HepG2 (cell line): ENCODE results near the gene PLA2G4F. TPM values are rescaled to one million over a fixed set of nuclear protein-coding genes. Genes with fewer than 3 reads are reported as not detected.

Experiments used
- ATAD3A ChIP-seq: sonication (generic); formaldehyde crosslinking; IDR thresholded peaks from 2 replicates; pipeline ENCODE4 v1.4.0; 2020; ENCODE audit warnings: missing genetic modification reagents
- ATF4 ChIP-seq, 2 experiments: fragments of 450-650 bp in 1 of 2; sonication (generic) in 1 of 2; formaldehyde crosslinking; IDR thresholded peaks; 2 replicates each; pipeline versions ENCODE4 v1.5.0 to v1.8.0; 2020 to 2022; ENCODE audit warnings: mild to moderate bottlenecking in 1 of 2, missing genetic modification reagents in 1 of 2
- BCL6 ChIP-seq: IDR thresholded peaks from 2 replicates; pipeline ENCODE4 v1.6.1; 2016; ENCODE audit warnings: missing genetic modification reagents, missing compliant biosample characterization
- KAT2B ChIP-seq: fragments of 150-350 bp; IDR thresholded peaks from 2 replicates; pipeline ENCODE4 v1.6.1; 2014; ENCODE audit warnings: low read depth, low read length, borderline replicate concordance
- KLF13 ChIP-seq: sonication (generic); formaldehyde crosslinking; IDR thresholded peaks from 2 replicates; pipeline ENCODE4 v1.4.0; 2020; ENCODE audit warnings: mild to moderate bottlenecking, missing genetic modification reagents
- LCORL ChIP-seq, 2 experiments: fragments of 450-650 bp in 1 of 2; sonication (generic) in 1 of 2; formaldehyde crosslinking in 1 of 2; IDR thresholded peaks; 2 replicates each; pipeline versions ENCODE4 v1.5.0 to v1.6.1; 2017 to 2020; ENCODE audit warnings: antibody characterized with exemption in 1 of 2, missing genetic modification reagents in 1 of 2
- NKX3-1 ChIP-seq: sonication (generic); formaldehyde crosslinking; IDR thresholded peaks from 2 replicates; pipeline ENCODE4 v1.5.0; 2020; ENCODE audit warnings: missing genetic modification reagents
- PBX3 ChIP-seq: sonication (generic); formaldehyde crosslinking; IDR thresholded peaks from 2 replicates; pipeline ENCODE4 v1.8.1; 2023; ENCODE audit warnings: missing genetic modification reagents, inconsistent platforms, borderline replicate concordance
- RELA ChIP-seq: sonication (generic); formaldehyde crosslinking; IDR thresholded peaks from 2 replicates; pipeline ENCODE4 v1.4.0; 2020; ENCODE audit warnings: missing genetic modification reagents
- SP140L ChIP-seq: sonication (generic); formaldehyde crosslinking; IDR thresholded peaks from 2 replicates; pipeline ENCODE4 v1.4.0; 2020; ENCODE audit warnings: missing genetic modification reagents, borderline replicate concordance
- TBX3 ChIP-seq: fragments of 450-650 bp; IDR thresholded peaks from 2 replicates; pipeline ENCODE4 v1.6.1; 2017; ENCODE audit warnings: antibody characterized with exemption, mild to moderate bottlenecking, inconsistent platforms, borderline replicate concordance
- THRA ChIP-seq: sonication (generic); formaldehyde crosslinking; IDR thresholded peaks from 2 replicates; pipeline ENCODE4 v1.4.0; 2020; ENCODE audit warnings: missing genetic modification reagents, borderline replicate concordance
- ZBTB10 ChIP-seq: sonication (generic); formaldehyde crosslinking; IDR thresholded peaks from 2 replicates; pipeline ENCODE4 v1.4.0; 2020; ENCODE audit warnings: missing genetic modification reagents, borderline replicate concordance
- ZNF101 ChIP-seq: sonication (generic); formaldehyde crosslinking; IDR thresholded peaks from 2 replicates; pipeline ENCODE4 v1.4.0; 2020; ENCODE audit warnings: mild to moderate bottlenecking, low read depth, missing genetic modification reagents, borderline replicate concordance
- ZNF234 ChIP-seq: sonication (generic); formaldehyde crosslinking; conservative IDR thresholded peaks from 2 replicates; pipeline ENCODE4 v1.5.1; 2020; ENCODE audit warnings: mild to moderate bottlenecking, missing genetic modification reagents
- ZNF383 ChIP-seq: sonication (generic); formaldehyde crosslinking; IDR thresholded peaks from 2 replicates; pipeline ENCODE4 v1.4.0; 2020; ENCODE audit warnings: missing genetic modification reagents, mild to moderate bottlenecking, borderline replicate concordance
- ZNF468 ChIP-seq: sonication (generic); formaldehyde crosslinking; IDR thresholded peaks from 2 replicates; pipeline ENCODE4 v1.8.0; 2022; ENCODE audit warnings: mild to moderate bottlenecking, moderate library complexity, missing genetic modification reagents
- ZNF510 ChIP-seq: sonication (generic); formaldehyde crosslinking; IDR thresholded peaks from 2 replicates; pipeline ENCODE4 v1.4.0; 2020; ENCODE audit warnings: low read depth, mild to moderate bottlenecking, missing genetic modification reagents
- ZNF546 ChIP-seq: sonication (generic); formaldehyde crosslinking; conservative IDR thresholded peaks from 2 replicates; pipeline ENCODE4 v1.8.1; 2023; ENCODE audit warnings: mild to moderate bottlenecking, missing genetic modification reagents
- ZNF547 ChIP-seq: sonication (generic); formaldehyde crosslinking; IDR thresholded peaks from 2 replicates; pipeline ENCODE4 v1.5.1; 2020; ENCODE audit warnings: mild to moderate bottlenecking, missing genetic modification reagents
- ZNF577 ChIP-seq: sonication (generic); formaldehyde crosslinking; IDR thresholded peaks from 2 replicates; pipeline ENCODE4 v1.4.0; 2020; ENCODE audit warnings: mild to moderate bottlenecking, low read depth, missing genetic modification reagents, borderline replicate concordance
- ZNF691 ChIP-seq: sonication (generic); formaldehyde crosslinking; IDR thresholded peaks from 2 replicates; pipeline ENCODE4 v1.4.0; 2020; ENCODE audit warnings: missing genetic modification reagents, low read depth, mild to moderate bottlenecking, borderline replicate concordance
- ZNF850 ChIP-seq: sonication (generic); formaldehyde crosslinking; conservative IDR thresholded peaks from 2 replicates; pipeline ENCODE4 v1.9.0; 2021; ENCODE audit warnings: mild to moderate bottlenecking, missing genetic modification reagents
- polyA plus RNA-seq, 8 experiments: library from polyadenylated mRNA; depleted of rRNA in 3 of 8; stranded (reverse) in 7 of 8; unstranded in 1 of 8; fragments of >200 nt; fragmentation: Illumina TruSeq in 4 of 8; extraction: Trizol in 4 of 8; gene quantifications; 2 replicates each; pipeline versions ENCODE4 v1.2.1 to v1.2.3, GENCODE V29; 2011 to 2016; ENCODE audit warnings: low read depth in 4 of 8, missing spikeins in 1 of 8, mixed read lengths in 1 of 8; ENCODE audit not compliant: insufficient read depth in 1 of 8
- total RNA-seq, 5 experiments: library from RNA; depleted of rRNA; stranded (reverse); fragments of >200 nt; fragmentation: Illumina TruSeq; extraction: Trizol; gene quantifications; 2 replicates each; pipeline ENCODE4 v1.2.3, GENCODE V29; 2016; ENCODE audit warnings: low read depth in 1 of 5

PLA2G4F gene
- total and polyA plus RNA-seq, 2 of the 13 experiments (the other 11 are each of a cell fraction or from before 2014, with no cell fraction given) = 0.07 TPM; not detected in 1

- TF ChIP-seq RELA = peak; percentile 37; the same call in 1 of the 2 replicates
- no peak for TF ChIP-seq ATAD3A
- no peak for TF ChIP-seq NKX3-1 (CRISPR knock-in tag)
- TF ChIP-seq ZNF383 (CRISPR knock-in tag) = no peak
- TF ChIP-seq BCL6 (CRISPR knock-in tag) = peak; percentile 86
- TF ChIP-seq THRA (CRISPR knock-in tag) = 0 out of 2 replicates have a peak, but pooled peaks have one; percentile 17
- TF ChIP-seq SP140L (CRISPR knock-in tag) = no peak
- TF ChIP-seq KLF13 = no peak
- no peak for TF ChIP-seq PBX3
- no peak for TF ChIP-seq ZNF510 (CRISPR knock-in tag)
- no peak for TF ChIP-seq ATF4 (CRISPR knock-in tag; IDR thresholded peaks at IDR 0.05)
- TF ChIP-seq ZNF691 (CRISPR knock-in tag) = 0 out of 2 replicates have a peak, but pooled peaks have one; percentile 55
- TF ChIP-seq ZBTB10 (CRISPR knock-in tag) = no peak
- TF ChIP-seq ZNF577 (CRISPR knock-in tag) = no peak
- TF ChIP-seq ZNF101 (CRISPR knock-in tag) = no peak
- TF ChIP-seq KAT2B = no peak
- TF ChIP-seq ZNF234 (CRISPR knock-in tag) = no peak
- 0 out of 2 replicates have a peak, but pooled peaks have one; percentile 46 for TF ChIP-seq LCORL (IDR thresholded peaks at IDR 0.05)
- TF ChIP-seq LCORL (CRISPR knock-in tag; IDR thresholded peaks at IDR 0.05) = peak; percentile 74
- no peak for TF ChIP-seq ZNF850 (CRISPR knock-in tag)
- no peak for TF ChIP-seq ZNF468 (CRISPR knock-in tag)
- peak; percentile 67 for TF ChIP-seq TBX3
- TF ChIP-seq ZNF547 (CRISPR knock-in tag) = no peak; the same call in 1 of the 2 replicates
- no peak for TF ChIP-seq ZNF546 (CRISPR knock-in tag)
Measured at GRCh38 chr15:42138968-42139386, 17.5 kb downstream of the PLA2G4F start (continued).
